Glutamatergic neuron (in vitro differentiated cells): ENCODE data around the gene APP. TPM values are rescaled to one million over a fixed set of nuclear protein-coding genes. Genes with fewer than 3 reads are reported as not detected.

Source experiments
- DNase-seq: peaks from one replicate; pipeline ENCODE4 v3.0.0; 2022
- H3K27ac Mint-ChIP-seq: one replicate; pipeline ENCODE4 v1.8.0; 2020; ENCODE audit warnings: mild to moderate bottlenecking, mixed read lengths, inconsistent platforms; ENCODE audit not compliant: unreplicated experiment
- H3K27me3 Mint-ChIP-seq: one replicate; pipeline ENCODE4 v1.8.0; 2020; ENCODE audit warnings: mild to moderate bottlenecking, moderate library complexity, mixed read lengths, inconsistent platforms; ENCODE audit not compliant: unreplicated experiment
- H3K36me3 Mint-ChIP-seq: one replicate; pipeline ENCODE4 v1.8.0; 2020; ENCODE audit warnings: mild to moderate bottlenecking, mixed read lengths, inconsistent platforms; ENCODE audit not compliant: unreplicated experiment
- H3K4me1 Mint-ChIP-seq: one replicate; pipeline ENCODE4 v1.8.0; 2020; ENCODE audit warnings: mild to moderate bottlenecking, low read depth, mixed read lengths, inconsistent platforms; ENCODE audit not compliant: unreplicated experiment
- H3K4me3 Mint-ChIP-seq: one replicate; pipeline ENCODE4 v1.8.0; 2020; ENCODE audit warnings: mild to moderate bottlenecking, mixed read lengths, inconsistent platforms; ENCODE audit not compliant: unreplicated experiment
- H3K9me3 Mint-ChIP-seq: one replicate; pipeline ENCODE4 v1.8.0; 2020; ENCODE audit warnings: mild to moderate bottlenecking, moderate library complexity, mixed read lengths, inconsistent platforms; ENCODE audit not compliant: unreplicated experiment
- CTCF ChIP-seq: fragments of 200-600 bp; sonication (generic); IDR thresholded peaks from one replicate; pipeline ENCODE4 v1.5.0; 2021; ENCODE audit not compliant: partially characterized antibody, unreplicated experiment
- total RNA-seq: library from RNA; stranded (reverse); fragmentation: NEBNext Ultra II Directional; extraction: Animal tissue kit (Norgen Biotek cat#: 25700); gene quantifications from one replicate; pipeline ENCODE4 v1.2.1, GENCODE V29; 2021; ENCODE audit not compliant: unreplicated experiment

APP gene
- total RNA-seq, 1 donor from 2014 or later, result 735 TPM

GRCh38 chr21:26011292-26011940 is 159.2 kb downstream of the APP start:
- Mint-ChIP-seq H3K4me1 (peaks cover 30% of the 10 kb centered on the region), H3K4me3 (no peak overlapping the region), H3K27ac (peak overlapping the region; percentile 48), H3K27me3 (no peaks in the 10 kb centered on the region), H3K36me3 (no peaks in the 10 kb centered on the region), H3K9me3 (peaks cover 9% of the 10 kb centered on the region)
- no peak for DNase-seq
- TF ChIP-seq CTCF, result no peak

GRCh38 chr21:26007951-26008498 is 162.5 kb downstream of the APP start:
- Mint-ChIP-seq H3K27me3 (peaks cover 4% of the 10 kb centered on the region), H3K9me3 (peaks cover 8% of the 10 kb centered on the region), H3K27ac (peak overlapping the region; percentile 56), H3K4me3 (no peak overlapping the region), H3K4me1 (peaks cover 25% of the 10 kb centered on the region), H3K36me3 (no peaks in the 10 kb centered on the region)
- DNase-seq, result no peak
- TF ChIP-seq CTCF, result no peak

- peaks cover 8% of the 10 kb centered on the region for H3K9me3 Mint-ChIP-seq
- H3K4me3 Mint-ChIP-seq, result no peak overlapping the region
- H3K4me1 Mint-ChIP-seq, result peaks cover 22% of the 10 kb centered on the region
- H3K27me3 Mint-ChIP-seq, result peaks cover 6% of the 10 kb centered on the region
- no peak for DNase-seq
- no peak overlapping the region for H3K27ac Mint-ChIP-seq
- no peak for TF ChIP-seq CTCF
- H3K36me3 Mint-ChIP-seq, result no peaks in the 10 kb centered on the region
These were observed 165.1 kb downstream of the APP start for GRCh38 chr21:26005464-26005863.

GRCh38 chr21:26003404-26003803 is 167.2 kb downstream of the APP start:
- H3K36me3 Mint-ChIP-seq, result peaks cover 4% of the 10 kb centered on the region
- DNase-seq, result no peak
- no peak overlapping the region for H3K27ac Mint-ChIP-seq
- peaks cover 22% of the 10 kb centered on the region for H3K4me1 Mint-ChIP-seq
- no peak overlapping the region for H3K4me3 Mint-ChIP-seq
- peaks cover 4% of the 10 kb centered on the region for H3K9me3 Mint-ChIP-seq
- H3K27me3 Mint-ChIP-seq, result peaks cover 8% of the 10 kb centered on the region
- no peak for TF ChIP-seq CTCF

- H3K27me3 Mint-ChIP-seq, result peaks cover 8% of the 10 kb centered on the region
- peaks cover 4% of the 10 kb centered on the region for H3K36me3 Mint-ChIP-seq
- TF ChIP-seq CTCF, result no peak
- peaks cover 11% of the 10 kb centered on the region for H3K9me3 Mint-ChIP-seq
- peaks cover 22% of the 10 kb centered on the region for H3K4me1 Mint-ChIP-seq
- H3K4me3 Mint-ChIP-seq, result no peak overlapping the region
- H3K27ac Mint-ChIP-seq, result no peak overlapping the region
- DNase-seq, result no peak
These were observed 169.2 kb downstream of the APP start for GRCh38 chr21:26001356-26001755.
